Bronchial epithelial cell (primary cell): Measurements from ENCODE around the gene ADORA1. TPM values are rescaled to one million over a fixed set of nuclear protein-coding genes. Genes with fewer than 3 reads are reported as not detected.

Experiments
- DNase-seq: peaks from one replicate; pipeline ENCODE4 v3.0.0-alpha.2; 2010; ENCODE audit warnings: low read depth
- FAIRE-seq: peaks from 2 replicates; lab custom pipeline; 2011; peaks lifted over from hg19 to GRCh38; lab: Jason Lieb, UNC
- H3K27me3 ChIP-seq: 2 replicates; pipeline ENCODE4 v1.5.1; 2011; ENCODE audit warnings: low read length; ENCODE audit not compliant: control insufficient read depth, insufficient read depth
- H3K36me3 ChIP-seq: 2 replicates; pipeline ENCODE4 v1.5.1; 2011; ENCODE audit warnings: low read length; ENCODE audit not compliant: control insufficient read depth, insufficient read depth
- H3K4me3 ChIP-seq: 2 replicates; pipeline ENCODE4 v1.5.1; 2011; ENCODE audit warnings: mild to moderate bottlenecking, low read depth, low read length, control low read depth
- CTCF ChIP-seq: IDR thresholded peaks from 2 replicates; pipeline ENCODE4 v1.5.1; 2011; ENCODE audit warnings: mild to moderate bottlenecking, moderate library complexity, low read length, control low read depth, inconsistent platforms; ENCODE audit not compliant: insufficient read depth, severe bottlenecking
- total RNA-seq: library from RNA; depleted of rRNA; stranded (reverse); fragments of >200 nt; gene quantifications from 2 replicates; pipeline ENCODE4 v1.2.1, GENCODE V29; 2014

Gene ADORA1
- total RNA-seq, 1 donor from 2014 or later = under 0.01 TPM

DNA sequence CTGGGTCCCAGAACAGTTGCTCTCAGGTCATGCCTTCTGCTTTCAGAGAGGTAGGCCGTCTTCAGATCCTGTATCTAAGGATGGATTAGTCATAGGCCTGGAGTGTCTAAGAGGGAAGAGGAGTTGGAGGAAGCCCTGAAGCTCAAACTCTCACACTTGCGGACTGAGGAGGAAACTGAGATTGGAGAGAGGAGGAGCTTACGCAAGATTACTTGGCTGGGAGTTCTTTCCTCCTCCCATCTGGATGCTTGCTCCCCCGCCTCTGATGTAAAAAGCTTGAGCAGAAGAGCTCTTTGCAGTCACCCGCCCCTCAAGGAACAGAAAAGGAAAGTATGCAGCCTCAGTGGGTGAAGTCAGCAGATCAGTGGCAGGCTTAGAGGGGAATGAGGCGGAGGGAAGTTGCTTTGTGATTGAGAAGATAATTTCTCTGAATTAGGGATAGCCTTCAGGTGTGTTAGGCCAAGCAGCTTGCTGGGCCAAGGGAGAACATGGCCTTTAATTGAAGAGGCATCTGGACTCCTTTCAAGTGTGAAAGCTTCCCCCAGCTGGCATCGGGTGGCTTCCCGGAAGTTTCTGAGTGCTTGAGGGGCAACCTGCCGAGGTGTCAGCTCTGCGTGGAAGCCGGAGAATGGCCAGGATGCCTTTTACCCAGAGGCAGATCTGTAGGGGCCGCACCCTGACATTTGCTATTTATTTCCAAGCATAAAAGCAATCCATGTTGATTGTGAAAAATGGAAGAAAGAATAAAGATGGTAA lies 6.6 kb downstream of the ADORA1 start:
- Histone ChIP-seq H3K4me3 (no peak overlapping the region), H3K36me3 (no peaks in the 10 kb centered on the region), H3K27me3 (no peaks in the 10 kb centered on the region)
- DNase-seq (peak; percentile 43), FAIRE-seq (peak; percentile 55)
- TF ChIP-seq CTCF = no peak

DNA sequence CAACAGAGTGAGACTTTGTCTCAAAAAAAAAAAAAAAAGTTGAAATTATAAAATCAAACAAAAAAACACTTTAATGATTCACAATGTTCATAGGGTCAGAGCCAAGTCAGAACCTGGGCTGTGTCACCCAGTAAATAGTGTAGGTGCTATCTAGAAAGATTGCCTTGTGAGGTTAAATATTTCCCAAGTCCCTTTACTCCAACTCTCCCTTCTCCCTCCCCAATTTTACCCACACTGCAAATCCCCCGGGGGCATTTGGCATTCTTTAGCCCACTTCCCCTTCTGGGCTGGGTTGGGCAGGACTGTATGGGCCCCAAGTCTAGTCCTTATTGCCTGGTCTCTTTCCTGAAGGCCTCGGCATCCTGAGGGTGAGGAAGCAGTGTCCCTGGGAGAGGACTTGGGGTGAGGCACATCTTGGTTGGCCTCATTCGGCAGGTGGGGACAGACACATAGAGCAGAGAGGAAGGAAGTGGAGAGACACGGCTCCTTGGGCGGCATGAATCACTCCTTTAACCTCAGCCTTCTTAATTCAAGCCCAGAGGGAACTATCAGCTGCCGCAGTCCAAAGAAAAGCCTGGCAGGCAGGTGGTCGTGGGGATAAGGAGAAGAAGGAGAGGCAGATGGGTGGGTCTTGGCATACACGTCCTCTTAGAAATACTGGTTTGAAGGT lies 8.2 kb downstream of the ADORA1 start:
- FAIRE-seq (no peak), DNase-seq (peak; percentile 31)

DNA sequence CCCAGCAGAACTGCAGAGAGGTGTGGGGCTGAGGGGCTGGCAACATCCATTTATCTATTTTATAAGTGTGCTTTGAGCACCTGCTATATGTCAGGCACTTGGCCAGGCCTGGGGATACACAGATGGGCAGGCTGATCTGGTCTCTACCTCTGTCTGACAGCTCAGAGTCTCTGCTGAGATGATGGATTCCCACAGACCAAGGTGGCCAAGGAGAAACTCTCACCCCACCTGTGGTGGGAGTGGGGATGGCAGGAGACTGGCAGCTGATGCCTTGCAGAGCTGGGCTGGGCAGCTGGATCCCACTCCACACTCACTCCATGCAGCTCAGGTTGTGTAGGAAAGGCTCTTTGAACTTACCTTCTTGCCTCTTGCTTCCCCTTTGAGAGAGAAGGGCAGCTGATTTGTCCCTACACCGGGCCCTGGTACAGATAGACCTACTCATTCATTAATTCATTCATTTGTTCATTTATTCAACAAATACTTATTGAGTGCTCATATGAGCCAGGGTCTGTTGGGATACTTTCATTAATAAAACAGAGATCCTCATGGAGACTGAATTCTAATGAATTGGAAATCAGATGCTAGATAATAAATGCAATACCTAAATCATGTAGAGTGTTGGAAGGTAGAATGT lies 9.0 kb downstream of the ADORA1 start:
- DNase-seq (no peak), FAIRE-seq (no peak)
- peak; percentile 19 for TF ChIP-seq CTCF
- H3K4me3 ChIP-seq = no peak overlapping the region
- H3K36me3 ChIP-seq = no peaks in the 10 kb centered on the region
- H3K27me3 ChIP-seq = peaks cover 1% of the 10 kb centered on the region

More for the DNA sequence above, 8.2 kb downstream of the ADORA1 start:
- TF ChIP-seq CTCF = no peak
- Histone ChIP-seq H3K4me3 (no peak overlapping the region), H3K36me3 (no peaks in the 10 kb centered on the region), H3K27me3 (no peaks in the 10 kb centered on the region)

DNA sequence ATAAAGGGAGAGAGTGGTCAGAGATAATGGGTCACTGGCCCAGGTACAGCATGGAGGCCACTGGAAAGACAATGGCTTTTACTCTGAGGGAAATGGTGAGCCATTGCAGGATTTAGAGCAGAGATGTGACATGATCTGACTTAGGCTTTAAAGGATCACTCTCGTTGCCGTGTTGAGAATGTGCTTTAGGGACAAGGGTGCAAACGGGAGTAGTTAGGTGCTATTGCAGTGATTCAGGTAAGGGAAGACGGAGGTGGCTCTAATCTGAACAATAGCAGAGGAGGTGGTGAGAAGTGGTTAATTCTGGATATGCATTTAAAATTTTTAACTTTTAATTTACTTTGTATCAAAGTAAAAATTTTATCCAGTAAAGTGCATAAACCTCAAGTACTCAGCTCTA lies 9.8 kb downstream of the ADORA1 start:
- no peaks in the 10 kb centered on the region for H3K36me3 ChIP-seq

DNA sequence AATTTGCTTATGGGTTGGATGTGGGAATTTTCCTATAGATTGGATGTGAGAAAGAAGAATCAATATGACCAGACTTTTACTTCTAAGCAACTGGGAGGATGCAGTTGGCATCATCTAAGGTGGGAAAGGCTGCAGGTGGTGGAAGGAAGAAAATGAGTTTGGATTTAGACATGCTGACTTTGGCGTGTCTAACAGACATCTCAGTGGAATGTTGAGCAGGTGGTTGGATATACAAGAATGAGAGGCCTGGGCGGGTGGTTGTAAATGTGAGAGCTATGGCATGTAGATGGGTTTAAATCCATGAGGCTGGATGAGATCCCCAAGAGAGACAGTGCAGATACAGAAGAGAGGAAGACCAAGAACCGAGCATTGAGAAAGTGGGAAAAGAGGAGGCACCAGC lies 10.5 kb downstream of the ADORA1 start:
- TF ChIP-seq CTCF = no peak
- peaks cover 1% of the 10 kb centered on the region for H3K27me3 ChIP-seq
- no peak for FAIRE-seq

More for the DNA sequence above, 9.8 kb downstream of the ADORA1 start:
- Histone ChIP-seq H3K4me3 (no peak overlapping the region), H3K27me3 (peaks cover 1% of the 10 kb centered on the region)
- no peak for DNase-seq
- TF ChIP-seq CTCF = no peak
- FAIRE-seq = no peak

More for the DNA sequence above, 10.5 kb downstream of the ADORA1 start:
- DNase-seq = no peak
- Histone ChIP-seq H3K36me3 (no peaks in the 10 kb centered on the region), H3K4me3 (no peak overlapping the region)
